HL-60 (cell line): Measurements from ENCODE around the gene GNA14.

Experiments
- POLR2AphosphoS5 ChIP-seq: IDR thresholded peaks from 2 replicates; pipeline ENCODE4 v1.6.1; 2012; ENCODE audit warnings: low read depth
- TF ChIP-seq, protein P1 (sequence below): IDR thresholded peaks from one replicate; pipeline ENCODE4 v1.5.1; 2011; ENCODE audit warnings: low read length, control low read depth, inconsistent platforms; ENCODE audit not compliant: insufficient read depth

DNA sequence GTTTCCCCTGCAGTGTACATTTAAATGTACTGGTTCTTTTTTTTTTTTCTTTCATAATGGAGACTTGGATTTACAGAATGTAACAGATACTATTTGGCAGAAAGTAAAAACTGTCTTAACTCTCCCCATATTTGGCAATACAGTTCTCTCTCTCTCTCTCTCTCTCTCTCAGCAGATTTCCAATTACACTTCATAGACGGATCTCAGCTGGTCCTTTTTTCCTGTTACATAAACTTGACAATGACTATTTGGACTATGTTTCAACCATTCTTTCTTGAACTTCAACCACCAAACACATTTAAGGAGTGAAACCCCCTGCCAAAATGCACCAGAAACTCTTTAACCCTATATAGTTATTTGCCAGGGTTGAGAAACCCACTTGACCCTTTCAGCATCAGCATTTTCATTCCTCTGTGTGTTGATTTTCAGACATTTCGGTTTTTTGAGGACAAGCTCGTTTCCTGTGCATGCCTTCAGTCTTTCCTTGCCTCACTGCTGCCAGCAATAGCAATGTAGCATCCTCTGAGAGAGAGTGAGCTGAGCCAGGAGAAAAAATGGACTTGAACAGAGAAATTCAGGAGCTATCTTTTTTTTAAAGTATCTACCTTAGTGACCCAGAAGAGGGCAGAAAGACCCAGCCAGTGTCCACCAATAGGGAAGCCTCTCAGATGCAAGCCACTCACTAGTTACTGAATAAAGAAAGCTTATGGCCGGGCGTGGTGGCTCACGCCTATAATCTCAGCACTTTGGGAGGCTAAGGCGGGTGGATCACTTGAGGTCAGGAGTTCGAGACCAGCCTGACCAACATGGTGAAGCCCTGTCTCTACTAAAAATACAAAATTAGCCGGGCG lies 26.0 kb upstream of the GNA14 start:
- TF ChIP-seq POLR2AphosphoS5: no peak
- TF ChIP-seq, protein P1, sequence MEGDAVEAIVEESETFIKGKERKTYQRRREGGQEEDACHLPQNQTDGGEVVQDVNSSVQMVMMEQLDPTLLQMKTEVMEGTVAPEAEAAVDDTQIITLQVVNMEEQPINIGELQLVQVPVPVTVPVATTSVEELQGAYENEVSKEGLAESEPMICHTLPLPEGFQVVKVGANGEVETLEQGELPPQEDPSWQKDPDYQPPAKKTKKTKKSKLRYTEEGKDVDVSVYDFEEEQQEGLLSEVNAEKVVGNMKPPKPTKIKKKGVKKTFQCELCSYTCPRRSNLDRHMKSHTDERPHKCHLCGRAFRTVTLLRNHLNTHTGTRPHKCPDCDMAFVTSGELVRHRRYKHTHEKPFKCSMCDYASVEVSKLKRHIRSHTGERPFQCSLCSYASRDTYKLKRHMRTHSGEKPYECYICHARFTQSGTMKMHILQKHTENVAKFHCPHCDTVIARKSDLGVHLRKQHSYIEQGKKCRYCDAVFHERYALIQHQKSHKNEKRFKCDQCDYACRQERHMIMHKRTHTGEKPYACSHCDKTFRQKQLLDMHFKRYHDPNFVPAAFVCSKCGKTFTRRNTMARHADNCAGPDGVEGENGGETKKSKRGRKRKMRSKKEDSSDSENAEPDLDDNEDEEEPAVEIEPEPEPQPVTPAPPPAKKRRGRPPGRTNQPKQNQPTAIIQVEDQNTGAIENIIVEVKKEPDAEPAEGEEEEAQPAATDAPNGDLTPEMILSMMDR: no peak
